Esophagus squamous epithelium (tissue), 4 donors: Measurements from ENCODE around the gene MSANTD1.

Experiments
- POLR2A ChIP-seq, 4 donors: fragments of 450-650 bp; IDR thresholded peaks; one replicate each; pipeline ENCODE4 v1.6.1; 2017; ENCODE audit warnings: antibody characterized with exemption in 4 of 4, mild to moderate bottlenecking in 4 of 4, moderate library complexity in 3 of 4
- TF ChIP-seq, protein P1 (sequence below), 6 experiments: fragments of 450-650 bp in 4 of 6; fragments of 200-600 bp in 2 of 6; sonication (generic) in 2 of 6; IDR thresholded peaks; one replicate each; pipeline ENCODE4 v1.5.1; 2016 to 2019; ENCODE audit warnings: antibody characterized with exemption in 6 of 6, mild to moderate bottlenecking in 4 of 6, moderate library complexity in 4 of 6

GRCh38 chr4:3248811-3249661 lies at the start of gene MSANTD1:
- TF ChIP-seq POLR2A (IDR thresholded peaks at IDR 0.05): no peak
- TF ChIP-seq, protein P1, sequence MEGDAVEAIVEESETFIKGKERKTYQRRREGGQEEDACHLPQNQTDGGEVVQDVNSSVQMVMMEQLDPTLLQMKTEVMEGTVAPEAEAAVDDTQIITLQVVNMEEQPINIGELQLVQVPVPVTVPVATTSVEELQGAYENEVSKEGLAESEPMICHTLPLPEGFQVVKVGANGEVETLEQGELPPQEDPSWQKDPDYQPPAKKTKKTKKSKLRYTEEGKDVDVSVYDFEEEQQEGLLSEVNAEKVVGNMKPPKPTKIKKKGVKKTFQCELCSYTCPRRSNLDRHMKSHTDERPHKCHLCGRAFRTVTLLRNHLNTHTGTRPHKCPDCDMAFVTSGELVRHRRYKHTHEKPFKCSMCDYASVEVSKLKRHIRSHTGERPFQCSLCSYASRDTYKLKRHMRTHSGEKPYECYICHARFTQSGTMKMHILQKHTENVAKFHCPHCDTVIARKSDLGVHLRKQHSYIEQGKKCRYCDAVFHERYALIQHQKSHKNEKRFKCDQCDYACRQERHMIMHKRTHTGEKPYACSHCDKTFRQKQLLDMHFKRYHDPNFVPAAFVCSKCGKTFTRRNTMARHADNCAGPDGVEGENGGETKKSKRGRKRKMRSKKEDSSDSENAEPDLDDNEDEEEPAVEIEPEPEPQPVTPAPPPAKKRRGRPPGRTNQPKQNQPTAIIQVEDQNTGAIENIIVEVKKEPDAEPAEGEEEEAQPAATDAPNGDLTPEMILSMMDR (IDR thresholded peaks at IDR 0.05): no peak
